ENCODE data around the gene PPP1R11. TPM values are rescaled to one million over a fixed set of nuclear protein-coding genes. Genes with fewer than 3 reads are reported as not detected.

The PPP1R11 gene
- total and polyA plus RNA-seq, 9 of the 15 experiments (the other 6 are each of a cell fraction or from before 2014, with no cell fraction given): 17.8 to 94.8 (median 44.6) TPM

- TF ChIP-seq ZNF592 (IDR thresholded peaks at IDR 0.05) (no peak), KDM4B (IDR thresholded peaks at IDR 0.05; ENCODE audit: borderline replicate concordance in 2 of 2, low read depth in 1 of 2) (no peak), ZNF134 (CRISPR knock-in tag; conservative IDR thresholded peaks at IDR 0.05) (no peak), ERF (CRISPR knock-in tag; IDR thresholded peaks at IDR 0.05) (no peak), EZH2 (IDR thresholded peaks at IDR 0.05; ENCODE audit: borderline replicate concordance, low read depth, low read length) (no peak), NFE2L1 (tag; IDR thresholded peaks at IDR 0.05; ENCODE audit: borderline replicate concordance, low read depth) (no peak), TRIM25 (IDR thresholded peaks at IDR 0.05; ENCODE audit: borderline replicate concordance) (no peak), E2F4 (CRISPR knock-in tag; IDR thresholded peaks at IDR 0.05; ENCODE audit: low read depth) (0 out of 2 replicates have a peak, but pooled peaks have one; percentile 18), TCF7L2 (IDR thresholded peaks at IDR 0.05; ENCODE audit: low read depth, low read length) (no peak), YY1 (IDR thresholded peaks at IDR 0.05; ENCODE audit: borderline replicate concordance in 1 of 3, control insufficient read depth in 1 of 3, extremely low read depth in 1 of 3, insufficient read depth in 3 of 3, insufficient read length in 1 of 3, insufficient replicate concordance in 2 of 3, low read depth in 1 of 3, low read length in 2 of 3) (no peak), RCOR1 (IDR thresholded peaks at IDR 0.05; ENCODE audit: borderline replicate concordance in 1 of 2, low read depth in 2 of 2, low read length in 2 of 2) (no peak), ZNF778 (CRISPR knock-in tag; IDR thresholded peaks at IDR 0.05) (no peak), ZNF121 (CRISPR knock-in tag; conservative IDR thresholded peaks at IDR 0.05) (no peak), LCOR (CRISPR knock-in tag; IDR thresholded peaks at IDR 0.05) (no peak), RBM34 (IDR thresholded peaks at IDR 0.05; ENCODE audit: borderline replicate concordance, insufficient read depth, low read length) (no peak), ZNF511 (CRISPR knock-in tag; IDR thresholded peaks at IDR 0.05) (0 out of 2 replicates have a peak, but pooled peaks have one; percentile 9), HDAC3 (IDR thresholded peaks at IDR 0.05; ENCODE audit: borderline replicate concordance, partially characterized antibody) (no peak), CREB1 (IDR thresholded peaks at IDR 0.05) (no peak), CREB1 (CRISPR knock-in tag; IDR thresholded peaks at IDR 0.05) (no peak), MEF2A (IDR thresholded peaks at IDR 0.05; ENCODE audit: control insufficient read depth, low read depth, low read length) (no peak)
Observed at GRCh38 chr6:30060606-30061091, 6.3 kb upstream of the PPP1R11 start (continued).
